ENCODE measurements around the gene ZNF579. TPM values are rescaled to one million over a fixed set of nuclear protein-coding genes. Genes with fewer than 3 reads are reported as not detected.

ZNF579 gene
- polyA plus RNA-seq, 1 donor from 2014 or later: 7.4 TPM

DNA sequence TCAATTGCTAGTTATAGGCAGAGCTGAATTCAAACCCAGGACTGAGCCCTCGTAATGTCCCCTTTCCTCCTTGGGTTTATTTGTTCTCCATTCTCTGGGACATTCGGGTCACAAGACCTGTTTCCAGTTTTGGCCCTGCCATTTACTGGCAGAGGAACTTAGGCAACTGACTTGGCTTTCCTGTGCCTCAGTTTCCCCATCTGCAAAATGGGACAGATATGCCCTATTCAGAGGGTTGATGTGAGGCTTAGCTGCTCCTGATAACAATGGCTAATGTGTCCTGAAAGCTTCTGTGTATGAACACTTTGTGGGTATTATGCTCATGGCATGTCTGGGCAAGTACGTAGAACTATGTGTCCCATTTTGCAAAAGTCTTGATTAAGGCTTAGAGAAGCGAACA lies 20.4 kb upstream of the ZNF579 start:
- H3K9me3 ChIP-seq (ENCODE audit: low read length): no peaks in the 10 kb centered on the region
- no peaks in the 10 kb centered on the region for H3K9me2 ChIP-seq (ENCODE audit: insufficient read depth, low read length)
- no peak overlapping the region for H2AFZ ChIP-seq (ENCODE audit: low read depth, low read length)
- peak overlapping the region; percentile 91 for H3K9ac ChIP-seq (ENCODE audit: low read length)
- H3K27ac ChIP-seq (ENCODE audit: low read length): peak overlapping the region; percentile 99
- H3K4me2 ChIP-seq (ENCODE audit: low read length): peak overlapping the region; percentile 80
- H3K27me3 ChIP-seq (ENCODE audit: insufficient read depth, low read depth, low read length): no peaks in the 10 kb centered on the region
- H3K4me3 ChIP-seq (ENCODE audit: low read length): peak overlapping the region; percentile 75
- TF ChIP-seq EP300 (conservative IDR thresholded peaks at IDR 0.05; ENCODE audit: poor library complexity, severe bottlenecking): no peak
- TF ChIP-seq, protein P1, sequence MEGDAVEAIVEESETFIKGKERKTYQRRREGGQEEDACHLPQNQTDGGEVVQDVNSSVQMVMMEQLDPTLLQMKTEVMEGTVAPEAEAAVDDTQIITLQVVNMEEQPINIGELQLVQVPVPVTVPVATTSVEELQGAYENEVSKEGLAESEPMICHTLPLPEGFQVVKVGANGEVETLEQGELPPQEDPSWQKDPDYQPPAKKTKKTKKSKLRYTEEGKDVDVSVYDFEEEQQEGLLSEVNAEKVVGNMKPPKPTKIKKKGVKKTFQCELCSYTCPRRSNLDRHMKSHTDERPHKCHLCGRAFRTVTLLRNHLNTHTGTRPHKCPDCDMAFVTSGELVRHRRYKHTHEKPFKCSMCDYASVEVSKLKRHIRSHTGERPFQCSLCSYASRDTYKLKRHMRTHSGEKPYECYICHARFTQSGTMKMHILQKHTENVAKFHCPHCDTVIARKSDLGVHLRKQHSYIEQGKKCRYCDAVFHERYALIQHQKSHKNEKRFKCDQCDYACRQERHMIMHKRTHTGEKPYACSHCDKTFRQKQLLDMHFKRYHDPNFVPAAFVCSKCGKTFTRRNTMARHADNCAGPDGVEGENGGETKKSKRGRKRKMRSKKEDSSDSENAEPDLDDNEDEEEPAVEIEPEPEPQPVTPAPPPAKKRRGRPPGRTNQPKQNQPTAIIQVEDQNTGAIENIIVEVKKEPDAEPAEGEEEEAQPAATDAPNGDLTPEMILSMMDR (IDR thresholded peaks at IDR 0.05; ENCODE audit: poor library complexity, severe bottlenecking): no peak
- TF ChIP-seq EZH2 (IDR thresholded peaks at IDR 0.05; ENCODE audit: borderline replicate concordance, insufficient read depth, low read length, poor library complexity, severe bottlenecking): no peak
- TF ChIP-seq RAD21 (conservative IDR thresholded peaks at IDR 0.05): no peak
- TF ChIP-seq SMC3 (conservative IDR thresholded peaks at IDR 0.05; ENCODE audit: poor library complexity): no peak
- TF ChIP-seq, protein P2, sequence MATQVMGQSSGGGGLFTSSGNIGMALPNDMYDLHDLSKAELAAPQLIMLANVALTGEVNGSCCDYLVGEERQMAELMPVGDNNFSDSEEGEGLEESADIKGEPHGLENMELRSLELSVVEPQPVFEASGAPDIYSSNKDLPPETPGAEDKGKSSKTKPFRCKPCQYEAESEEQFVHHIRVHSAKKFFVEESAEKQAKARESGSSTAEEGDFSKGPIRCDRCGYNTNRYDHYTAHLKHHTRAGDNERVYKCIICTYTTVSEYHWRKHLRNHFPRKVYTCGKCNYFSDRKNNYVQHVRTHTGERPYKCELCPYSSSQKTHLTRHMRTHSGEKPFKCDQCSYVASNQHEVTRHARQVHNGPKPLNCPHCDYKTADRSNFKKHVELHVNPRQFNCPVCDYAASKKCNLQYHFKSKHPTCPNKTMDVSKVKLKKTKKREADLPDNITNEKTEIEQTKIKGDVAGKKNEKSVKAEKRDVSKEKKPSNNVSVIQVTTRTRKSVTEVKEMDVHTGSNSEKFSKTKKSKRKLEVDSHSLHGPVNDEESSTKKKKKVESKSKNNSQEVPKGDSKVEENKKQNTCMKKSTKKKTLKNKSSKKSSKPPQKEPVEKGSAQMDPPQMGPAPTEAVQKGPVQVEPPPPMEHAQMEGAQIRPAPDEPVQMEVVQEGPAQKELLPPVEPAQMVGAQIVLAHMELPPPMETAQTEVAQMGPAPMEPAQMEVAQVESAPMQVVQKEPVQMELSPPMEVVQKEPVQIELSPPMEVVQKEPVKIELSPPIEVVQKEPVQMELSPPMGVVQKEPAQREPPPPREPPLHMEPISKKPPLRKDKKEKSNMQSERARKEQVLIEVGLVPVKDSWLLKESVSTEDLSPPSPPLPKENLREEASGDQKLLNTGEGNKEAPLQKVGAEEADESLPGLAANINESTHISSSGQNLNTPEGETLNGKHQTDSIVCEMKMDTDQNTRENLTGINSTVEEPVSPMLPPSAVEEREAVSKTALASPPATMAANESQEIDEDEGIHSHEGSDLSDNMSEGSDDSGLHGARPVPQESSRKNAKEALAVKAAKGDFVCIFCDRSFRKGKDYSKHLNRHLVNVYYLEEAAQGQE (IDR thresholded peaks at IDR 0.05; ENCODE audit: borderline replicate concordance): no peak
- TF ChIP-seq MXI1 (conservative IDR thresholded peaks at IDR 0.05; ENCODE audit: poor library complexity, severe bottlenecking): no peak
- no peak for TF ChIP-seq POLR2AphosphoS5 (IDR thresholded peaks at IDR 0.05)
- H3K36me3 ChIP-seq (ENCODE audit: insufficient read depth, low read length): no peaks in the 10 kb centered on the region
- peaks cover 5% of the 10 kb centered on the region for H3K79me2 ChIP-seq (replicated peaks; ENCODE audit: insufficient read depth, low read length)
- H4K20me1 ChIP-seq (ENCODE audit: insufficient read depth): no peaks in the 10 kb centered on the region
- H3F3A ChIP-seq (ENCODE audit: insufficient read depth, low read length, poor library complexity, severe bottlenecking): no peaks in the 10 kb centered on the region

DNA sequence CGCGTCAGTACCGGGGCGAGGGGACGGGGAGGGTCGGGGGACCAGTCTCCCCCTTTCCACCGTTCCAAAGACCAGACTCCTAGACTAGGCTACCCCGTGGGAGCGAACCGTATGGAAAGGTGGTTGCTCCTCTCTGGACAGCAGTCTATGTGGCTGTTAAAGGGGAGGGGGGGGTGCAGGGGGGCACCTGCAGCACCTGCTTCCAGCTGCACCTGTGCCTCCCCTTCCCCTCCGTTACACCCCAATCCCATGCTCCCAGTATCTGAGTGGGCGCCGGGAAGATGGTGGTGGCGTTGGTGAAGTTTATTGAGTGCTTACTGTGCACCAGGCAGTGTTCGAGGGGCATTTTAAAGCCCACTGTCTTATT lies 20.0 kb upstream of the ZNF579 start:
- Histone ChIP-seq H3K36me3 (ENCODE audit: insufficient read depth, low read length) (no peaks in the 10 kb centered on the region), H3K9me2 (ENCODE audit: insufficient read depth, low read length) (no peaks in the 10 kb centered on the region), H3K27me3 (ENCODE audit: insufficient read depth, low read depth, low read length) (no peaks in the 10 kb centered on the region), H2AFZ (ENCODE audit: low read depth, low read length) (peak overlapping the region; percentile 73), H3K9me3 (ENCODE audit: low read length) (no peaks in the 10 kb centered on the region), H4K20me1 (ENCODE audit: insufficient read depth) (no peaks in the 10 kb centered on the region), H3K4me3 (ENCODE audit: low read length) (peak overlapping the region; percentile 75), H3K79me2 (replicated peaks; ENCODE audit: insufficient read depth, low read length) (peaks cover 5% of the 10 kb centered on the region), H3F3A (ENCODE audit: insufficient read depth, low read length, poor library complexity, severe bottlenecking) (no peaks in the 10 kb centered on the region), H3K27ac (ENCODE audit: low read length) (peak overlapping the region; percentile 99), H3K4me2 (ENCODE audit: low read length) (peak overlapping the region; percentile 80), H3K9ac (ENCODE audit: low read length) (peak overlapping the region; percentile 91)
- no peak for TF ChIP-seq EP300 (conservative IDR thresholded peaks at IDR 0.05; ENCODE audit: poor library complexity, severe bottlenecking)
- TF ChIP-seq, protein P2 (IDR thresholded peaks at IDR 0.05; ENCODE audit: borderline replicate concordance): no peak
- TF ChIP-seq POLR2AphosphoS5 (IDR thresholded peaks at IDR 0.05): peak; percentile 83

Measured in neural cell (in vitro differentiated cells).